Occipital lobe (tissue), 2 donors: ENCODE measurements around the gene SLC17A4. TPM values are rescaled to one million over a fixed set of nuclear protein-coding genes. Genes with fewer than 3 reads are reported as not detected.

Source experiments
- DNase-seq: peaks from one replicate; lab custom pipeline; 2025; lab: John Stamatoyannopoulos, UW
- total RNA-seq: library from RNA; depleted of rRNA; stranded (reverse); fragments of >200 nt; gene quantifications from one replicate; pipeline ENCODE4 v1.2.3, GENCODE V29; 2014

SLC17A4 gene
- total RNA-seq, 1 donor from 2014 or later, result not detected

DNA sequence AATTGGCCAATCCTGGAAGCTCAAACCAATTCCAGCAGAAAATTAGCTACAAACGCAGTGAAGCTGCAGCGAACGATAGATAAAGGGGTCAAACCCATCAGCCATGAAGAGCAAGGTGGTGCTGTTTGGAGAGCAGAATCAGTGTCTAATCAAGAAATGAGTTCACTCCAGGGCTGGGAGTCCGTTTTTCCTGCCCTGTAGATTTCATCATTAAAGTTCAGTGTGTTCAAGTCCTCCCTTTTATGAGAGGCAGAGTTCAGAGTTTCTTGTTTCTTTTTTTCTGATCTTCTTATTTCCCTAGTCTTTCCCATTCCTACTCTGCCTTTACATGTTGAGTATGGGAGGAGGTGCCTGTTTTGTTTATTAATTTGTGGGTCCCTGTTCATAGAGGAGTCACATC lies 46.9 kb downstream of the SLC17A4 start:
- no peak for DNase-seq

DNA sequence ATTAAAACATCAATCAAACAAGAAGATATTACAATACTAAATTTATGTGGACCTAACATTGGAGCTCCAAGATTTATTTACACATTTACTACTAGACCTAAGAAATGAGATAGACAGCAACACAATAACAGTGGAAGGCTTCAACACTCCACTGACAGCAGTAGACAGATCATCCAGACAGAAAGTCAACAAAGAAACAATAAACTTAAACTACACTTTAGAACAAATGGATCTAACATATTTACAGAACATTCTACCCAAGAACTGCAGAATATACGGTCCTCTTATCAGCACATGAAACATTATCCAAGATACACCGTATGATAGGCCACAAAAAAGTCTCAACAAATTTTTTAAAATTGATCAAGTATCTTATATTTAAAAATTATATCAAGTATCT lies 50.3 kb downstream of the SLC17A4 start:
- DNase-seq, result no peak

DNA sequence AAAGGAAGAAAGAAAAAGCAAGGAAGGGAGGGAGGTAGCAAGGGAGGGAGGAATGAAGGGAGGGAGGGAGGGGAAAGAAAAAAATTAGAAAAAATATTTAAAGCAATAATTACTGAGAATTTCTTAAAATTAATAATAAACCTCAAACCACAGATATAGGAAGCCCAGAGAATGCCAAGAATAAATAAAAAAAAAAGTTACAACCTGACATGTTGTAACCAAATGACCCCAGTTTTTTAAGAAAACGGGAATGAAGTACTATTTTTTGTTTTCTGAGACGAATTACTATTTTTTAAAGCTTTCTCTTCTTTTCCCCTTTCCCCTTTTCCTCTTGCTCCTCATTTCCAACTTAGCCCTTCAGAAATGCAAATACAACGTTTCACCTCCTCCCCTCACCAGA lies 60.7 kb downstream of the SLC17A4 start:
- no peak for DNase-seq

DNA sequence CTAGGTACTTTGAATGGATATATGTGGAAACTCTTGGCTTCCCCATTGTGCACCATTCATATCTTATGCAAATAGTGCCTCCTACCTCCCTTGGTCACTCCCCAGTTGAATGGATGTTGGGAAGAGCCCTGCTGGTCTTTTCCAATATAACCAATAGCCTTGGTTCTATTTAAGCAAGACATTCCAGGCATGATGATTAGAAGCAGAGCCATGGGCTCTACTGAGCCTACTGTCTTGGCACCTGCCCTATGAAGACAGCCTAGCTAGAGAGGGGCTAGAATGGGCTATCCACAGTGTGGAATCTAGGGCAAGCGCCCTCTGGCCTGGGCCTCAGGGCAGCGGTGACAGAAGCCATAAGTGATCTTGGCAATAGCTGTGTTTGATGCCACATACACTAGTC lies 61.7 kb downstream of the SLC17A4 start:
- DNase-seq, result no peak

DNA sequence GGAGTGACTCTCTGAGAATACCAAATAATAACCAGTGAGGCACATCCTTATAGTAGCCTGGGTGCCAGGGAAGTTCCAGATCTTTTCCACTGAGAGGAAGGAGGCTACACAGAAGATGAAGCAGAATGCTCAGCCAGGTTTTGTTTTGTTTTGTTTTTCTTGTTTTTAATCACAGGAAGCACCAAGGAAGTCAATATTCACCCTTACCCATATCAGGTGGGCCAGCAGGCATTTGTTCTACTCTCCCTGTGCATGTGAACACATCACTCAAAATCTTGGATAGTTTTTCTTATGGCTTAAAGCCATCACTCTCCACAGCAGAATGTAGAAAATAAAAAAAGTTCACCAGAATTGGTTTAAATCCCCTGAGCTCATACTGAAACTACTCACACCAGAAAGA lies 66.8 kb downstream of the SLC17A4 start:
- no peak for DNase-seq

DNA sequence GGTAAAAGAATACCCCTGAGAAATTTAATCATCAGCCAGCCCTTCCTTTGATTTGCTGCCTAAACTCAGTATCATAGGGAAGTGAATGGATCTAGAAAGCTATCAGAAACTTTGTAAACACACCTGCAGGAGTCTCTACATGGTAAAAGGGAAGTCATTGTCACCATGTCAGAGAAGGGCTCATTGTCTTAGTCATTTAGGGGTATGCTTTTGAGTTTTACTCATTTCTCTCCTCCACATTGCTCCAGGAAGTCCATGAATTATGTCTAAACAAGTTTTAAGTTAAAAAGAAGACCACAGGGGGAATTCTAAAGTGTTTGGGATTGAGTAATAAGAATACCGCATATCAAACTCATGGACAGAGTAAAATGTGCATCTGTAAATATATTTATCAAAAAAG lies 74.8 kb downstream of the SLC17A4 start:
- no peak for DNase-seq

DNA sequence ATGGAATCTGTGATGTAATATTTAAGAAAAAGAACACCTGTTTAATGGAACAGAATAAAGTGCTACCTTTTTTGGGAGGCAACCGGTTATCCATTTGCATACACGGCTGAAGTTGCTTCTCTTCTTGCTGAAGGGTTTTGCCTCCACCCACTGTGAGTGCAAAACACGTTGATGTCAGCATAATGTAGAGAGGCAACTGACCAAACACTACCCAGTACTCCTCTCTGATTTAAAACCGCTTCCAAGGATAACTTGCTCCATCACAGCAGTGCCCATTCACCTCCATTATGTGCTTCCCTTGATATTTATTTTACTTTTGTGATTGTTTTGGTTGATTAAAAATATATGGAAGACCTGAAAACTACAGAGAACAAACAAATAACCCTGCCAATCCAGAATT lies 75.9 kb downstream of the SLC17A4 start:
- DNase-seq, result no peak

Other genes starting within 250 kb of the SLC17A4 start
- 14.3 TPM for gene SCGN, start 102.5 kb upstream of the SLC17A4 start, total RNA-seq
- not detected for gene SLC17A1, start 77.3 kb downstream of the SLC17A4 start, total RNA-seq
- gene SLC17A3, start 119.5 kb downstream of the SLC17A4 start, total RNA-seq, result not detected
- not detected for gene SLC17A2, start 175.9 kb downstream of the SLC17A4 start, total RNA-seq
- gene TRIM38, start 208.1 kb downstream of the SLC17A4 start, total RNA-seq, result 0.47 TPM